Naive thymus-derived CD8-positive, alpha-beta T cell (primary cell): ENCODE data around the gene MRM2. TPM values are rescaled to one million over a fixed set of nuclear protein-coding genes. Genes with fewer than 3 reads are reported as not detected.

Experiments used
- ATAC-seq, 2 donors: fragments of 150-1000 bp; cut with Tn5 transposase in 1 of 2; sonication (Bioruptor Pico), chemical (Tn5 transposase) in 1 of 2; 1 replicate in 1 of 2; 2 replicates in 1 of 2; pipeline ENCODE4 v1.10.0; 2021; ENCODE audit warnings: mild to moderate bottlenecking in 2 of 2, moderate library complexity in 2 of 2
- POLR2A ChIA-PET: fragments of 350-600 bp; sonication (Branson Sonifier 250); formaldehyde crosslinking; loops from one replicate; lab custom pipeline; 2021; ENCODE audit warnings: antibody characterized with exemption; lab: Charles Lee
- DNase-seq, 10 donors: peaks; one replicate each; pipeline versions ENCODE4 v3.0.0 to v3.0.0-alpha.2; 2020 to 2022
- H3K27ac Mint-ChIP-seq, 10 donors: one replicate each; pipeline ENCODE4 v1.8.0; 2020 to 2022; ENCODE audit warnings: mild to moderate bottlenecking in 10 of 10, mixed read lengths in 10 of 10, moderate library complexity in 4 of 10, inconsistent platforms in 1 of 10
- H3K27me3 Mint-ChIP-seq, 5 donors: one replicate each; pipeline ENCODE4 v1.8.0; 2021 to 2022; ENCODE audit warnings: mixed read lengths in 5 of 5
- H3K36me3 Mint-ChIP-seq, 3 donors: one replicate each; pipeline ENCODE4 v1.8.0; 2020 to 2022; ENCODE audit warnings: mixed read lengths in 3 of 3, mild to moderate bottlenecking in 2 of 3, inconsistent platforms in 1 of 3
- H3K4me1 Mint-ChIP-seq, 4 donors: one replicate each; pipeline ENCODE4 v1.8.0; 2021 to 2022; ENCODE audit warnings: mixed read lengths in 4 of 4
- H3K4me3 Mint-ChIP-seq, 10 donors: one replicate each; pipeline ENCODE4 v1.8.0; 2020 to 2022; ENCODE audit warnings: mild to moderate bottlenecking in 10 of 10, mixed read lengths in 10 of 10, moderate library complexity in 6 of 10, inconsistent platforms in 1 of 10
- H3K9me3 Mint-ChIP-seq, 9 donors: one replicate each; pipeline ENCODE4 v1.8.0; 2020 to 2022; ENCODE audit warnings: mixed read lengths in 9 of 9, mild to moderate bottlenecking in 3 of 9, inconsistent platforms in 1 of 9, moderate library complexity in 1 of 9
- polyA plus RNA-seq, 3 donors: library from polyadenylated mRNA; unstranded; fragments of 300-500 nt; fragmentation: Illumina TruSeq; gene quantifications; one replicate each; pipeline ENCODE4 v1.2.3, GENCODE V29; 2021
- total RNA-seq, 8 experiments: library from RNA in 2 of 8; stranded (reverse) in 2 of 8; gene quantifications; one replicate each; pipeline ENCODE4 v1.2.3 and lab custom pipeline; 2021 to 2026

Gene MRM2
- total and polyA plus RNA-seq, 5 experiments from 2014 or later = 16.3 to 53.0 (median 31.8) TPM

DNA sequence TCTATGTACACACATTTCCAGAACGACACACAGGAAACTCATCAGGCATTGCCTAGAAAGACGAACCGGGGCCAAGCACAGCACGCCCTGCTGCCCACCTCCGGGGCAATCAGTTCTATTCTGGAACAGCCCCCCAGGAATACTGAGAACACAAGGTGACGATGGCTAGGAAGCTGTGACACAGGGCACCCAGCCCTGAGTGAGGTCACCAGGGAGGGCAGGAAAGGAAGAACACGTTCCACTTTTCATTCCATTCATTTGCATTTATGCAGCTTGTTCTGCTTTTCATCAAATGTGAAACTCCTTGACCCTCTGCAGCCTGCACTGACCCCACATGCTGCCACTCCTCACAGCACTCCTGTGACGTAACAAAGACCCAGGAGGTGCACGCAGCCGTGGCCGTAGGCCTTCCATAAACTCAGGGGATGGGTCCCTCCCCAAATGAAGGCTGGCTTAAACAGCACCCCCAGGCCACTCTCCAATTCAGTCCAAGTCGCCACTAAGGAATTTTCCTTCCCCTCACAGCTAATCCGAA, 38.2 kb downstream of the MRM2 start:
- no peak for DNase-seq
- Mint-ChIP-seq H3K27ac (peak overlapping the region in 1 of 10 donors; percentile 24), H3K4me3 (no peak overlapping the region), H3K27me3 (no peaks in the 10 kb centered on the region), H3K36me3 (peaks cover 0 to 38% (median 12%) of the 10 kb centered on the region in 3 donors), H3K4me1 (peaks cover 0 to 2% (median 0%) of the 10 kb centered on the region in 4 donors), H3K9me3 (no peaks in the 10 kb centered on the region)
- ATAC-seq = no peak
- POLR2A ChIA-PET = interaction anchor here (0.6 kb wide), 1 partner anchor 77 kb away, joined by 3 read pairs; no protein-coding TSS in a partner anchor

DNA sequence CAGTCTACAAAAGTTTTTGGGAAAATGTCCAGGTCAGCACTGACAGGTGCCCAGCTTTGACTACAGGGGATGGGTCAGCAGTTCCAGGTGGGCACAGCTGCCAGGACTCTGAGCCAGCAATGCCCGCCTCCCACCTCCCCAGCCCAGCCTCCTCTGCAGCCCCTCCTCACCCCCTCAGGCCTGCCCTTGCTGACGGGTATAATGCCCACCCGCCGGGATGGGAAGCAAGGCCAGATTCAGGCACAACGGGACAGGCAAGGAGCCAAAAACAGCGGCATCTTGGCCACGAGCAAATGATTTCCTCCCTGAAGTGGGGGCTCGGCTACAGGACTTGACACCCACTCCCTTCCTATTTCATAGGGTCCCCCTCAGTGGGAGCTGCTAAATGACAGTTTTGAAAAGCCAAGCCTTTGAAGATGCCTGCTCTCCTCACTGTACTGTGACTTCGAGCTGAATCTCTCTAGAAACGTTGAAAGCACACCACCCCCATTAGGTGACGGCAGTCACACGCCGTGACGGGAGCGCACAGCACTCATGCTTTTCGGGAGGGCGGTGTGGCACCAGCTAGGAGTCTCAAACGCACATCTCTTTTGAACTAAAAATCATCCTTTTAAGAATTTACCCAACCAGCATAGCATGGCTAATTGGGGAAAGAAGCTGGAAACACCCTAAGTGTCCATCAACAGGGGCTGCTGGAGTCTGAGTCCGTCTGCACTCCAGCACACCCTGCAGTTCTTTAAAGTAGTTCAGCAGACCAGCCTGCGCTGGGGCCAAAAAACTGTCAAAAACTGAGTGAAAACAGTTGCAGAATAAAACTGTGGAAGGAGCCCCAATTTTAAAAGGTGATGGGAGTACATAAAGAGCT, 38.9 kb downstream of the MRM2 start:
- peaks cover 0 to 35% (median 12%) of the 10 kb centered on the region in 3 donors for H3K36me3 Mint-ChIP-seq
- peaks cover 0 to 2% (median 0%) of the 10 kb centered on the region in 4 donors for H3K4me1 Mint-ChIP-seq
- H3K27me3 Mint-ChIP-seq = no peaks in the 10 kb centered on the region
- H3K27ac Mint-ChIP-seq = peak overlapping the region in 1 of 10 donors; percentile 24
- ATAC-seq (no peak), DNase-seq (no peak)
- H3K4me3 Mint-ChIP-seq = no peak overlapping the region
- H3K9me3 Mint-ChIP-seq = no peaks in the 10 kb centered on the region
- POLR2A ChIA-PET = interaction anchor here (0.6 kb wide), 1 partner anchor 77 kb away, joined by 3 read pairs; no protein-coding TSS in a partner anchor

DNA sequence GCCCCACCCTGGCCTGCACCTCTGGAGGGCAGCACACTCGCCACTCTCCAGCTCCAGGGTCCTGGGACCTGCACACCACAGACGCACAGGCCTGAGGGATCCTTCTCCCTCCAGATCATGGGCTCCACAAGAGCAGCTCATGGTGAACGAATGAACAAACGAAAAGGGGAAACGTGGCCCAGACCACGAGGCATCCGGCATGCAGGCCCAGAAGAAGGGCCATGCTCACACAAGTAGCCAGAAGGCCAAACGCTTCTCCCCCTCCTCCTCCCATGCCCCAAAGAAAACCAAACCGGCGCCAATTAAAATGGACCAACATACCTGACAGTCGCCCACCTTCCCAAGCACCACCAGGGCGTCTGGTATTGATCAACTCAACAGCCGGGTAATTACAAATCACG, 39.6 kb downstream of the MRM2 start:
- Mint-ChIP-seq H3K27ac (no peak overlapping the region), H3K27me3 (no peaks in the 10 kb centered on the region), H3K9me3 (no peaks in the 10 kb centered on the region), H3K36me3 (peaks cover 0 to 35% (median 12%) of the 10 kb centered on the region in 3 donors), H3K4me1 (peaks cover 0 to 5% (median 2%) of the 10 kb centered on the region in 4 donors), H3K4me3 (no peak overlapping the region)
- ATAC-seq (no peak), DNase-seq (no peak)
- POLR2A ChIA-PET = no interaction called here

DNA sequence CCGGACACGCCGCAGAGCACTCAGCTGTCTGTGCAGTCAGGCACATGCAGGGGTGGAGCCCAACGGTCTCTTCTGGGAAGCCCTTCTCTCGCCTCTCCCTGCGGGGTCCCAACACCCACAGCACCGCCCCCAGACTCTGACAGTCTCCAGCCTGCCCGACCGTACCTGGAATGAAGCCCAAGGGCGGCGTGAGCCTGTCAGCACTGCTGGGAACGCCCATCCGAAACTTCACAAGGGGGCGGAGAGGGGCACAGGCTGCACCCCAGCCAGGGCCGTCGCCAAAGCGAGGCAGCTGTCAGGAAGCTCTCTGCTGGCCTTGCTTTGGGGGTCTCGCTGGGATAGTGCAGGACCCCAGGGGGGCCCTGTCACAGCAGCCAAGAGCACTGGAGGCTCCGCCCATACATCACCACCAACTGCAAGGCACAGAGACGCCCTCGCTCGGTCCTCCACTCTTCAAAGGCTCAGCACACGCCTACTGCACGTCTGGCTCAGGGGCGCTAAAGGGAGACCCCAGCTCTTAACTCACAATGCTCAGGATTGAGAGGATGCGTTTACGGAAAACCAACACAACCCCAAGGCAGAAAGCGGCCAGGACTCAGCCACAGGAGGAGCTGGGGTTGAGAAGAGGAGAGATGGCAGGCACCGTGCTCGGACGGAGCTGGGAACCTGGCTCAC, 40.2 kb downstream of the MRM2 start:
- no peak overlapping the region for H3K27ac Mint-ChIP-seq
- peaks cover 0 to 8% (median 6%) of the 10 kb centered on the region in 4 donors for H3K4me1 Mint-ChIP-seq
- no peak for ATAC-seq
- H3K9me3 Mint-ChIP-seq = no peaks in the 10 kb centered on the region
- no peak for DNase-seq
- POLR2A ChIA-PET = interaction anchor here (0.6 kb wide), 1 partner anchor 89 kb away, joined by 3 read pairs; no protein-coding TSS in a partner anchor
- H3K36me3 Mint-ChIP-seq = peaks cover 0 to 37% (median 15%) of the 10 kb centered on the region in 3 donors
- no peak overlapping the region for H3K4me3 Mint-ChIP-seq
- no peaks in the 10 kb centered on the region for H3K27me3 Mint-ChIP-seq

DNA sequence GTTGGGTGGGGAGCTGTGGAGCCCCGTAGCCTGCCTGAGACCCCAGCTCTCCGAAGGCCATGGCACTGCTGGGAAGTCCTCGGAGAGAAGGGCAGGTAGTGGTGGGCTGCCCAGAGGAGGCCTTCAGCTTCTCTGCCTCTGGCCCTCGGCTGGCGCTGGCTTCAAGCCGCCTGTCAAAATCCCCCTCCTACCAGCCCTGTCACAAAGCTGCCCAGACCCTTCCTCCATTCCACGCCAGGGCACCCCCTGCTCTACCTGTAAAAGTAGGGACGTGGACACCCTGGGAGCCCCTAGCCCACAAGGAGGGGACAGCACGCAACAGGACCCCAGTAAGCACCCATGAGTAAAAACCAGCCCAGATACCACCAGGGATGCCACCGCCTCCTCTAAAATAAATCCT, 40.9 kb downstream of the MRM2 start:
- Mint-ChIP-seq H3K27me3 (no peaks in the 10 kb centered on the region), H3K27ac (no peak overlapping the region), H3K9me3 (no peaks in the 10 kb centered on the region), H3K4me1 (peaks cover 0 to 8% (median 7%) of the 10 kb centered on the region in 4 donors), H3K4me3 (no peak overlapping the region), H3K36me3 (peaks cover 0 to 39% (median 21%) of the 10 kb centered on the region in 3 donors)
- POLR2A ChIA-PET = interaction anchor here (0.6 kb wide), 1 partner anchor 88 kb away, joined by 3 read pairs; no protein-coding TSS in a partner anchor
- DNase-seq = no peak
- no peak for ATAC-seq

DNA sequence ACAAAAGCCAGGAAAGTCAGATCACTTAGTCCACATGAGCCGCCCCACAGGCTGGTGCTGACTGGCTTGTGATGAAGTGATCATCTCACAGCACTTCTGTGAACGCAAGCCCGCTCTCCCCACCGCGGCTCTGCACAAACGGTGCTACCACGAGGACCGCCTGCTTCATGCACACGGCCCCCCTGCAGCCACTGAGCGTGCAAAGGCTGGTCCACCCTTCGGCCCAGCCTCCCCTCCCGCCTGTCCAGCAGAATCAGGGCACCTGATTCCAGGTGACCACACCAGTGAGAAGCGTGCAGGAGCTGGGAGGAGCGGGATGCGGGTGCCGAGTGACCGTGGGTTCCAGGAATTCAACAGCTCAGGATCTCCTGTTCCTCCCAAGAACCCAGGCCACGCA, 41.4 kb downstream of the MRM2 start:
- H3K27ac Mint-ChIP-seq = no peak overlapping the region
- H3K4me1 Mint-ChIP-seq = peaks cover 0 to 8% (median 7%) of the 10 kb centered on the region in 4 donors
- H3K4me3 Mint-ChIP-seq = no peak overlapping the region
- no peak for DNase-seq
- ATAC-seq = no peak
- no peaks in the 10 kb centered on the region for H3K27me3 Mint-ChIP-seq
- H3K36me3 Mint-ChIP-seq = peaks cover 0 to 41% (median 27%) of the 10 kb centered on the region in 3 donors
- no peaks in the 10 kb centered on the region for H3K9me3 Mint-ChIP-seq
- POLR2A ChIA-PET = no interaction called here

DNA sequence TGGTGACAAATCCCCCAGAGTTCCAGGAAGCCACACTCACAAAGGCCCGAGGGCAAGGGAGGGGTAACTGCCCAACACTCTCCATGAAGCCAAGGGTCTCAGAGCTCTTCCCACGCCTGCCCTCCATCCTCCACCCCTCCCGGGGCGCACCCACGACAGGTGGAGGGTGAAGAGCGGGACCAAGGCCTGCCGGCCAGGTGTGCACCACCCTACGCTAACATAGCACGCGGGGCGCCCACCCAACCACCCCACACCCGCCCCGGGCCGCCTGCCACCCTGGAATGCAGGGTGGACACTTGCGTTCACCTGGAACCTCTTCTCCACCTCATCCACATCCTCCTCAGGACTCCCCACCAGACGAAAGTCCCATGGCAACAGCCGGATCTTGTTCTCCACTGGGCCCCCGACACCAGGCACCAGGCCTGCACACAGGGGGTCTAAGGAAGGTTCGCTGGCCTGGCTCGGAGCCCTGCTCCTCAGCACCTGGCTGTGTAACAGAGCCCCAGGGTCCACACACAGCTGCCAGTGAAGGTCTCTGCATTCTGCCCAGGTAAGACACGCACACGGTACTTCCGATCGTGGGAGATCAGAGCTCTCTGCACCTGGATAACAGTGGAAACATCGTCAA, 41.9 kb downstream of the MRM2 start:
- no peak for DNase-seq
- no peak overlapping the region for H3K27ac Mint-ChIP-seq
- peaks cover 0 to 8% (median 7%) of the 10 kb centered on the region in 4 donors for H3K4me1 Mint-ChIP-seq

DNA sequence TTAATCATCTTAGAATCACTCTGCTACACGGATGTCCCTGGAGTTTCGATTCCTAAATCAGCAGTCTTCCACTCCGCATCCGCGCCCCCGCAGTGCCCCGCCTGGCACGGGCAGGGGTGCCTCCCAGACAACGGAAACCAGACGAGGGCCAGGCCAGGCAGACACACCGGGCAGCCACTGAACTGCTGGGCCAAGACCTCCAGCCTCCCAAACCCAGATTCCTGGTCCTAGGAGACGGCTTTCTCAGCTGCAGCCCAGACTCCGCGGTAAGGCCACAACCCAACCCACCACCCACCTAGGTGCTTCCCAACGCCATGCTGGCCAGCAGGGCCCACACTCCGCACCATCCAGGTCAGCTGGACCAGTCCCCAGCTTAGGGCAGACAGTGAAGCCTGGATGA, 42.5 kb downstream of the MRM2 start:
- Mint-ChIP-seq H3K4me3 (no peak overlapping the region), H3K27ac (no peak overlapping the region), H3K36me3 (peaks cover 0 to 40% (median 33%) of the 10 kb centered on the region in 3 donors), H3K4me1 (peaks cover 0 to 8% (median 7%) of the 10 kb centered on the region in 4 donors), H3K9me3 (peaks cover 0 to 4% (median 0%) of the 10 kb centered on the region in 9 donors), H3K27me3 (no peaks in the 10 kb centered on the region)
- POLR2A ChIA-PET = no interaction called here
- no peak for ATAC-seq
- no peak for DNase-seq

More for the DNA sequence above, 41.9 kb downstream of the MRM2 start:
- H3K4me3 Mint-ChIP-seq = peak overlapping the region in 1 of 10 donors; percentile 20
- POLR2A ChIA-PET = no interaction called here
- no peak for ATAC-seq
- peaks cover 0 to 40% (median 32%) of the 10 kb centered on the region in 3 donors for H3K36me3 Mint-ChIP-seq
- no peaks in the 10 kb centered on the region for H3K27me3 Mint-ChIP-seq
- peaks cover 0 to 4% (median 0%) of the 10 kb centered on the region in 9 donors for H3K9me3 Mint-ChIP-seq

DNA sequence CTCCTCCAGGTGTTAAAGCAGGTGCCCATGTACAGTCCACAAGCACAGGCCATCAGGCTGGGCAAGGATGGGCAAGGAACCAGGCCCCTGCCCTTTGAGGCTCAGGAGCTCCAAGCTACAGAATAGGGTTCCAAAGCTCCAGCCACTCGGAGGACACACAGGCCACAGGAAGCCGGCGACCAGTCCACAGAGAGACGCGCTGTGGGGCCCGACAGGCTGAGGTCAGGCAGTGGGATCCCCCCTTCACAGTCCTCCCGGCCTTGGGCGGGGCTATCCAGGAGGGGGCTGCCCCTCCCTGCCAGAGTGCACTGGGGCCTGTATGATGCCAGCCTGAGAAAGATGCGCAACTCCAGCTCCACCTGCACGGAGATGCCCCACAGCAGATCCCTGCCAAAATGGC, 43.2 kb downstream of the MRM2 start:
- POLR2A ChIA-PET = no interaction called here
- Mint-ChIP-seq H3K4me1 (peaks cover 0 to 8% (median 7%) of the 10 kb centered on the region in 4 donors), H3K9me3 (peaks cover 0 to 4% (median 0%) of the 10 kb centered on the region in 9 donors), H3K4me3 (no peak overlapping the region), H3K36me3 (peaks cover 0 to 43% (median 33%) of the 10 kb centered on the region in 3 donors), H3K27me3 (no peaks in the 10 kb centered on the region), H3K27ac (no peak overlapping the region)
- no peak for ATAC-seq
- no peak for DNase-seq

DNA sequence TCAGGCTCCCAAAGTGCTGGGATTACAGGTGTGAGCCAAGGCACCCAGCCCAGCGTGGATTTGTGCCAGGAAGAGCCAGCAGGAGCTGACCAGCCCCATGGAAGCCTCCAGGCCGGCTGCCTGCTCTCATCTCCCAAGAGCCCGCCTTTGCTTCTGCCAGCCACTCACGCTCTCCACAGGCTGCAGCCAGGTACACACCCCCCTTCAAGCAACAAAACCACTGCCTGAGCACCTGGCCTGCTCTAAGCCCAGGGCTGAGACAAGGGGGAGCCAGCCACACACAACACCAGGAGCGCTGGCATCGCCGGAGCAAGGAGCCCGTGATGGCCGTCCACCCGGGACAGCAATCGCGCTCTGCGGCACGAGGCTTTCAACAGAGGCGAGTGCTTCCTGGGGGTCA, 43.8 kb downstream of the MRM2 start:
- DNase-seq (no peak), ATAC-seq (no peak)
- POLR2A ChIA-PET = no interaction called here
- peaks cover 0 to 40% (median 33%) of the 10 kb centered on the region in 3 donors for H3K36me3 Mint-ChIP-seq
- H3K4me1 Mint-ChIP-seq = peaks cover 0 to 8% (median 7%) of the 10 kb centered on the region in 4 donors
- no peak overlapping the region for H3K4me3 Mint-ChIP-seq
- H3K27me3 Mint-ChIP-seq = no peaks in the 10 kb centered on the region
- peaks cover 0 to 4% (median 0%) of the 10 kb centered on the region in 9 donors for H3K9me3 Mint-ChIP-seq
- H3K27ac Mint-ChIP-seq = peak overlapping the region in 1 of 10 donors; percentile 15

DNA sequence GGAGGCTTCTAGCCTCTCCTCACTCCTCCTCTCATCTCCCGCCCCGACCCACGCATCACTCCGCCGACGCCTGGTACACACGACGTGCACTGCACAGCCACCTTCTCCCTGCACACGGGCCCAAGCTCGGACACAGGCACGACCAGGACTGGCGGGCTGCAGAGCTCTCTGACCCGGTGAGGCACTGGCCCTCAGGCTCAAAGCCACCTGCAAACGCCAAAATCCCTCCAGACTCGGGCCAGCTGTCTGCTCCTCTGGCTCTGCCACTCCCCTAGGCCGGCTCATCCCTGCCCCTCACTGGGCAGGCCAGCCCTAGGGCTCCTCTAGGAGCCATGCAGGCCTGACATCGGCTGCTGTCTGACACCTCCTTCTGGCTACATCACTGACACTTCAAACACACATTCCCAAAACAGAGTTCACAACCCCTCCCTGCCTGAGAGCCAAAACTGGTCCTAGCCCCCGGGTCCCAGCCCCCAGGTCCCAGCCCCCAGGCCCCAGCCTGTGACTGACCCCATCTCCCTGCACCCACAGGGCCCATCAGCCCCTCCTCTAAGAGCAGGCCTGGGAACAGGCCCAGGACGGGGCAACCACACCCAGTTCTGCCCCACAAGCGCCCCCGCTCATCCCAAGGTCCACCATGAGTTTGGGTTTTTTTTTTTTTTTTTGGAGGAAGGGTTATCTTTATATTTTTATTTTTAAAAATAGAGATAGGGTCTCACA, 44.4 kb downstream of the MRM2 start:
- no peak for ATAC-seq

More for the DNA sequence above, 44.4 kb downstream of the MRM2 start:
- H3K27me3 Mint-ChIP-seq = no peaks in the 10 kb centered on the region
- peak overlapping the region in 3 of 10 donors; percentile 1 to 72 (median 71) for H3K27ac Mint-ChIP-seq
- POLR2A ChIA-PET = no interaction called here
- no peak for DNase-seq
- peaks cover 0 to 4% (median 0%) of the 10 kb centered on the region in 9 donors for H3K9me3 Mint-ChIP-seq
- H3K4me3 Mint-ChIP-seq = no peak overlapping the region
- peaks cover 0 to 8% (median 7%) of the 10 kb centered on the region in 4 donors for H3K4me1 Mint-ChIP-seq
- H3K36me3 Mint-ChIP-seq = peaks cover 0 to 40% (median 33%) of the 10 kb centered on the region in 3 donors
